ENCODE data around the gene RDH14.

DNA sequence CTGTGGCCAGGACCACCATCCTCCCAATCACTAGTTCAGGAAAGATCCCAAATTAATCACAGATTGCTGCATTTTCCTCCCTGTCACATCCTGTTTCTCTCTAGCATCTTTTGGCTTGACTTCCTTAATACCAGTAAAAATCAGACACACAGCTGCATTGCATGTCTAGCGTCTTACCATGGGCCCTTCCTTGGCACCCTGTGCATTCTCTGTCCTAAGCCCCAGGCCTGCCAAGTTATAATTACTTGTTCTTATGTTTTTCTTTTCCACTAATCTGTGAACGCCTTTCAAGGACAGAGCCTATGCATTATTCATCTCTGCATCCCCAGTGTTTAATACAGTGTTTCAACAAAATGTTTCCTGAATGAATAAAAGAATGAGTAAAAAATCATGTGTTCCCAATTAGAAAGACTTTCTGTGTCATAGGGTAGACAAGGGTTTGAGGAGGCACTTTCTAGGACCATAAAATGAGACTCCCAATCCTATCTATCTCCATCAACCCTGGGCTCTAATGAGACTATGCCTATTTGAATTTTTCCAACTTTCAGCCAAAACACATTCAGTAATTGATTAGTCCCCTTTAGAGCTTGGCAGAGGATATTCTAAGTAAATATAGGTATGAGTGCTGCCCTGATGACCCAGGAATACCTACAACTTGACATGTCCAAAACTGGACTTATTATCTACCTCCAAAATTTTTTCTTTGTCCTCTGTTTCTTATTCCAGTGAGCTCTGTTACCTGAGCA lies 39.2 kb upstream of the RDH14 start:
- TF ChIP-seq, protein P1, sequence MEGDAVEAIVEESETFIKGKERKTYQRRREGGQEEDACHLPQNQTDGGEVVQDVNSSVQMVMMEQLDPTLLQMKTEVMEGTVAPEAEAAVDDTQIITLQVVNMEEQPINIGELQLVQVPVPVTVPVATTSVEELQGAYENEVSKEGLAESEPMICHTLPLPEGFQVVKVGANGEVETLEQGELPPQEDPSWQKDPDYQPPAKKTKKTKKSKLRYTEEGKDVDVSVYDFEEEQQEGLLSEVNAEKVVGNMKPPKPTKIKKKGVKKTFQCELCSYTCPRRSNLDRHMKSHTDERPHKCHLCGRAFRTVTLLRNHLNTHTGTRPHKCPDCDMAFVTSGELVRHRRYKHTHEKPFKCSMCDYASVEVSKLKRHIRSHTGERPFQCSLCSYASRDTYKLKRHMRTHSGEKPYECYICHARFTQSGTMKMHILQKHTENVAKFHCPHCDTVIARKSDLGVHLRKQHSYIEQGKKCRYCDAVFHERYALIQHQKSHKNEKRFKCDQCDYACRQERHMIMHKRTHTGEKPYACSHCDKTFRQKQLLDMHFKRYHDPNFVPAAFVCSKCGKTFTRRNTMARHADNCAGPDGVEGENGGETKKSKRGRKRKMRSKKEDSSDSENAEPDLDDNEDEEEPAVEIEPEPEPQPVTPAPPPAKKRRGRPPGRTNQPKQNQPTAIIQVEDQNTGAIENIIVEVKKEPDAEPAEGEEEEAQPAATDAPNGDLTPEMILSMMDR (IDR thresholded peaks at IDR 0.05): no peak
- no peak for TF ChIP-seq EZH2phosphoT487 (IDR thresholded peaks at IDR 0.05)

Measured in neural progenitor cell (in vitro differentiated cells).